ENCODE results near the gene GNE. TPM values are rescaled to one million over a fixed set of nuclear protein-coding genes. Genes with fewer than 3 reads are reported as not detected.
"Not testable (repeated sequence)": the region's sequence is repeated elsewhere in the genome, so short reads cannot be mapped to it uniquely, and the experiment has no call there.

GNE gene
- total and polyA plus RNA-seq, 2 of the 13 experiments (the other 11 are each of a cell fraction or from before 2014, with no cell fraction given) = 16.1 to 24.1 TPM

GRCh38 chr9:36275060-36275459 lies 16.8 kb upstream of the GNE start:
- in situ Hi-C loops (cut with HindIII; ENCODE audit: extremely low pct_ligation_motif_present, low pct_unique_long_range_greater_than_20kb) = no loop called here
- no peak overlapping the region for H3K9ac ChIP-seq (ENCODE audit: insufficient read depth, low read depth, low read length)
- 91% methylated on average over 3 of the region's 3 CpGs for WGBS (ENCODE audit: low lambda C conversion rate)
- no peaks in the 10 kb centered on the region for H3K36me3 ChIP-seq (replicated peaks in 1 of 2; ENCODE audit: control insufficient read depth in 1 of 2, insufficient read depth in 2 of 2, low read length in 2 of 2)
- ChIA-PET CTCF (ENCODE audit: low intra/inter-chr PET ratio, low total read pairs) (no interaction called here), POLR2A (interaction anchor here (1.7 kb wide), 1 partner anchor 17 kb away, joined by 5 read pairs; the partner anchor contains the start of gene GNE)
- DNase-seq (ENCODE audit: low spot score) = no peak
- BruUV-seq (replicated peaks) = no TSS peak
- no peaks in the 10 kb centered on the region for H3K4me1 ChIP-seq (ENCODE audit: insufficient read depth, low read length)
- no peak overlapping the region for H3K4me2 ChIP-seq (ENCODE audit: low read depth, low read length)
- ATAC-seq = no peak
- no peak for FAIRE-seq
- H2AFZ ChIP-seq (ENCODE audit: low read length) = no peak overlapping the region
- H3K4me3 ChIP-seq (replicated peaks in 1 of 3; ENCODE audit: insufficient read depth in 1 of 3, low read depth in 2 of 3, low read length in 3 of 3) = no peak overlapping the region
- no peak overlapping the region for H3K27ac ChIP-seq (ENCODE audit: extremely low read length, insufficient read depth, low read length)
- H3K9me3 ChIP-seq (ENCODE audit: low read length) = no peaks in the 10 kb centered on the region
- H3K79me2 ChIP-seq (ENCODE audit: insufficient read depth, low read length) = no peaks in the 10 kb centered on the region
- intact Hi-C loops (cut with micrococcal nuclease; ENCODE audit: unreplicated experiment) = no loop called here
- H3K27me3 ChIP-seq (ENCODE audit: control insufficient read depth in 1 of 2, insufficient read depth in 2 of 2, low read length in 2 of 2) = no peaks in the 10 kb centered on the region
- no peak for TF ChIP-seq KDM3A (CRISPR knock-in tag; IDR thresholded peaks at IDR 0.05; ENCODE audit: low read depth)
- TF ChIP-seq RNF2 (conservative IDR thresholded peaks at IDR 0.05; ENCODE audit: low read depth) = no peak
- TF ChIP-seq UBTF (CRISPR knock-in tag; IDR thresholded peaks at IDR 0.05) = no peak
- TF ChIP-seq SMYD3 (CRISPR knock-in tag; IDR thresholded peaks at IDR 0.05) = no peak
- TF ChIP-seq JDP2 (CRISPR knock-in tag; IDR thresholded peaks at IDR 0.05; ENCODE audit: borderline replicate concordance) = no peak
- no peak for TF ChIP-seq HMGA1 (CRISPR knock-in tag; conservative IDR thresholded peaks at IDR 0.05)
- TF ChIP-seq SNAPC5 (CRISPR knock-in tag; IDR thresholded peaks at IDR 0.05; ENCODE audit: borderline replicate concordance) = no peak
- TF ChIP-seq PPARG (CRISPR knock-in tag; conservative IDR thresholded peaks at IDR 0.05) = no peak
- no peak for TF ChIP-seq ZNF362 (CRISPR knock-in tag; IDR thresholded peaks at IDR 0.05; ENCODE audit: borderline replicate concordance)
- no peaks in the 10 kb centered on the region for H4K20me1 ChIP-seq (ENCODE audit: insufficient read depth, low read length)

DNA sequence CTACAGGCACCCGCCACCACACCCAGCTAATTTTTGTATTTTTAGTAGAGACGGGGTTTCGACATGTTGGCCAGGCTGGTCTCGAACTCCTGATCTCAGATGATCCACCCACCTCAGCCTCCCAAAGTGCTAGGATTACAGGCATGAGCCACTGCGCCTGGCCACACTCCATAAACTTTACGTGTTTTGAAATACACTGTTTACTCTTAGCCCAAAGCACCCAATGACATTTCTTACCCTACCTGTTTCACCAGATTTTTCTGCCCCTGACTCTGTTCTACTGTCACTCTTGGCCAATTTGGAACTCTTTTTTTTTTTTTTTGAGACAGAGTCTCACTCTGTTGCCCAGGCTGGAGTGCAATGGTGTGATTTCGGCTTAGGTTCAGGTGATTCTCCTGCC lies 15.1 kb upstream of the GNE start:
- H3K27me3 ChIP-seq (ENCODE audit: control insufficient read depth in 1 of 2, insufficient read depth in 2 of 2, low read length in 2 of 2); intact Hi-C loops (cut with micrococcal nuclease; ENCODE audit: unreplicated experiment); H3K9me3 ChIP-seq (ENCODE audit: low read length); in situ Hi-C loops (cut with HindIII; ENCODE audit: extremely low pct_ligation_motif_present, low pct_unique_long_range_greater_than_20kb); CTCF ChIA-PET (ENCODE audit: low intra/inter-chr PET ratio, low total read pairs); H3K4me2 ChIP-seq (ENCODE audit: low read depth, low read length); H3K79me2 ChIP-seq (ENCODE audit: insufficient read depth, low read length); H2AFZ ChIP-seq (ENCODE audit: low read length); FAIRE-seq; ATAC-seq; H4K20me1 ChIP-seq (ENCODE audit: insufficient read depth, low read length); BruUV-seq (replicated peaks); DNase-seq (ENCODE audit: low spot score); H3K27ac ChIP-seq (ENCODE audit: extremely low read length, insufficient read depth, low read length); H3K4me3 ChIP-seq (replicated peaks in 1 of 3; ENCODE audit: insufficient read depth in 1 of 3, low read depth in 2 of 3, low read length in 3 of 3); H3K9ac ChIP-seq (ENCODE audit: insufficient read depth, low read depth, low read length); H3K36me3 ChIP-seq (replicated peaks in 1 of 2; ENCODE audit: control insufficient read depth in 1 of 2, insufficient read depth in 2 of 2, low read length in 2 of 2); H3K4me1 ChIP-seq (ENCODE audit: insufficient read depth, low read length): not testable (repeated sequence)
- POLR2A ChIA-PET = interaction anchor here (0.6 kb wide), 1 partner anchor 32 kb away, joined by 3 read pairs; no protein-coding TSS in a partner anchor
- 86% methylated on average over 7 of the region's 7 CpGs for WGBS (ENCODE audit: low lambda C conversion rate)
